Measurements from ENCODE around the gene RITA1. TPM values are rescaled to one million over a fixed set of nuclear protein-coding genes. Genes with fewer than 3 reads are reported as not detected.

The RITA1 gene
- total RNA-seq, 1 donor from 2014 or later, result 15.2 TPM

GRCh38 chr12:113232840-113233585 is 47.5 kb downstream of the RITA1 start:
- Mint-ChIP-seq H3K36me3 (peaks cover 24% of the 10 kb centered on the region), H3K27ac (no peak overlapping the region), H3K9me3 (no peaks in the 10 kb centered on the region), H3K4me1 (peaks cover 16% of the 10 kb centered on the region), H3K4me3 (no peak overlapping the region), H3K27me3 (ENCODE audit: low read depth) (no peaks in the 10 kb centered on the region)
- no peak for DNase-seq (ENCODE audit: low spot score in 2 of 2, unreplicated experiment in 2 of 2)
- TF ChIP-seq CTCF (IDR thresholded peaks at IDR 0.05; ENCODE audit: unreplicated experiment), result no peak

GRCh38 chr12:113233967-113234366 is 48.4 kb downstream of the RITA1 start:
- H3K4me1 Mint-ChIP-seq, result peaks cover 16% of the 10 kb centered on the region
- no peak overlapping the region for H3K4me3 Mint-ChIP-seq

GRCh38 chr12:113234483-113234882 is 49.0 kb downstream of the RITA1 start:
- Mint-ChIP-seq H3K27me3 (ENCODE audit: low read depth) (no peaks in the 10 kb centered on the region), H3K9me3 (no peaks in the 10 kb centered on the region), H3K27ac (no peak overlapping the region), H3K4me1 (peaks cover 20% of the 10 kb centered on the region), H3K36me3 (peaks cover 24% of the 10 kb centered on the region), H3K4me3 (no peak overlapping the region)
- TF ChIP-seq CTCF (IDR thresholded peaks at IDR 0.05; ENCODE audit: unreplicated experiment), result no peak
- no peak for DNase-seq (ENCODE audit: low spot score in 2 of 2, unreplicated experiment in 2 of 2)

More at GRCh38 chr12:113233967-113234366, 48.4 kb downstream of the RITA1 start:
- H3K36me3 Mint-ChIP-seq, result peaks cover 24% of the 10 kb centered on the region
- no peaks in the 10 kb centered on the region for H3K27me3 Mint-ChIP-seq (ENCODE audit: low read depth)
- no peaks in the 10 kb centered on the region for H3K9me3 Mint-ChIP-seq
- H3K27ac Mint-ChIP-seq, result no peak overlapping the region
- DNase-seq (ENCODE audit: low spot score in 2 of 2, unreplicated experiment in 2 of 2), result no peak
- TF ChIP-seq CTCF (IDR thresholded peaks at IDR 0.05; ENCODE audit: unreplicated experiment), result no peak

DNA sequence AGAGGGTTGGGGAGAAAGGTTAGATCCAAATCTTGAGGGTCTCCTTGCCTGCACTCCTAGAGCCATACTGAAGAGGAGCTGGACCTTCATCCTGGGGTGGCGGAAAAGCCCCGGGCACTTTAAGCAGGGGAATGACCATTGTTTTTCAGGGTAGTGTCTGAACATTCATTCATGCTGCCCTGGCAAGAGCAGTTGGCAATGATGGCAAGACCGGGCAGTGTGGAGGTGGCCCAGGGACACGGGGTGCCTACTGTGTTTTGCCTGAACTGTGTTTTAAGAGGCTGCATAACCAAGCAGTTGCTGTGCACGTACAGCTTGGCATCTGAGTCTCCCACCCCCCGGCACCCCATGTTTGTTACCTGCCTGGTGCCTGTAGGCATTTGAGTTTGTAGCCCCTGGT is 50.5 kb downstream of the RITA1 start:
- no peaks in the 10 kb centered on the region for H3K27me3 Mint-ChIP-seq (ENCODE audit: low read depth)
- H3K4me3 Mint-ChIP-seq, result no peak overlapping the region
- no peak overlapping the region for H3K27ac Mint-ChIP-seq
- H3K36me3 Mint-ChIP-seq, result peaks cover 17% of the 10 kb centered on the region
- peaks cover 25% of the 10 kb centered on the region for H3K4me1 Mint-ChIP-seq
- TF ChIP-seq CTCF (IDR thresholded peaks at IDR 0.05; ENCODE audit: unreplicated experiment), result no peak
- no peaks in the 10 kb centered on the region for H3K9me3 Mint-ChIP-seq
- no peak for DNase-seq (ENCODE audit: low spot score in 2 of 2, unreplicated experiment in 2 of 2)

DNA sequence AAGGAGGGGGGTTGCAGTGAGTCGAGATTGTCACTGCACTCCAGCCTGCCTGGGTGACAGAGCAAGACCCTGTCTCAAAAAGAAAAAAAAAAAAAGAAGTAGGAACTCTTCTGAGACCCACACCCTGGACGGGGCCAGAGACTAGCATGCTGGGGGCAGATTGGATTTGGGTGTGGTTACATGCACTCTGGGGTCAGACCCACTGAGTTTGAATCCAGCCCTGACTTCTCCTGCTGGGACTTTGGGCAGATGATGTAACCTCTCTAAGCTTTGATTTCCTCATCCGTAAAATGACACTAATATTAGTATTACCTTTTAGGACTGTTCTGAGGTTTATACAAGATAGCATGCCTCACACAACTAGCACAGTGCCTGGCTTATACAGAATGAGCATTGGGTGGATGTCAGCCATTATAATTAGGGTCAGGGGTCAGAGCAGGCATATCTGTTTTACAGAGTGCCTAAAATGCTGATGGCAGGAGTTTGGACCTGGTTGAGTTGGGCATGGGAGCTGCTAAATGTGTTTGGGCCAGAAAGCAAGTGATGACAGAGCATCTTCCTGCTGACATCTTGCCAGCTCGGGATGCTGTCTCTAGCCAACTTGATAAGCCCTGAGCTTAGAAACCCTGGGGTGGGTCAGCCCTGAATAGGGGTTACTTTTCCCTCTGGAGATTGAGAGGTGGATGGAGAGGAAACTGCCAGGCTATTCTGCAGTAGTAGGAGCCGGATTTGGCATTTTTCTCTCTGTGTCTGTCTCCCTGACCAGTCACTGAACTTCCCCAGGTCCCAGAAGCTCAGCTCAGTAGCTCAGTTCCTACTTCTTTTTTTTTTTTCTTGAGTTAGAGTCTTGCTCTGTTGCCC is 51.2 kb downstream of the RITA1 start:
- Mint-ChIP-seq H3K9me3 (no peaks in the 10 kb centered on the region), H3K27me3 (ENCODE audit: low read depth) (no peaks in the 10 kb centered on the region), H3K36me3 (peaks cover 11% of the 10 kb centered on the region), H3K4me3 (no peak overlapping the region), H3K27ac (no peak overlapping the region), H3K4me1 (peaks cover 30% of the 10 kb centered on the region)
- no peak for DNase-seq (ENCODE audit: low spot score in 2 of 2, unreplicated experiment in 2 of 2)
- TF ChIP-seq CTCF (IDR thresholded peaks at IDR 0.05; ENCODE audit: unreplicated experiment), result no peak

All from mesothelial cell of epicardium (in vitro differentiated cells).